Measurements from ENCODE around the gene GOLGA6L1.
"Not testable (repeated sequence)": the region's sequence is repeated elsewhere in the genome, so short reads cannot be mapped to it uniquely, and the experiment has no call there.

GRCh38 chr15:23132787-23133186 is 3.8 kb downstream of the GOLGA6L1 start:
- not testable (repeated sequence) for TF ChIP-seq CTCF (conservative IDR thresholded peaks at IDR 0.05 in 1 of 2, IDR thresholded peaks at IDR 0.05 in 1 of 2; ENCODE audit: extremely low read depth in 1 of 2, insufficient read depth in 1 of 2, low read depth in 1 of 2, low read length in 2 of 2); EZH2 (IDR thresholded peaks at IDR 0.05; ENCODE audit: borderline replicate concordance, low read length)
